ENCODE measurements around the gene MSMP.

Gene MSMP

GRCh38 chr9:35771075-35771433 lies 17.0 kb upstream of the MSMP start:
- DNase-seq (ENCODE audit: low read depth): no peak

- DNase-seq (ENCODE audit: low read depth): no peak
These were observed 15.7 kb upstream of the MSMP start for GRCh38 chr9:35769763-35770162.

- no peak for DNase-seq (ENCODE audit: low read depth)
These were observed 13.4 kb upstream of the MSMP start for GRCh38 chr9:35767458-35767857.

GRCh38 chr9:35766997-35767396 lies 12.9 kb upstream of the MSMP start:
- no peak for DNase-seq (ENCODE audit: low read depth)

- DNase-seq (ENCODE audit: low read depth): no peak
These were observed 9.7 kb upstream of the MSMP start for GRCh38 chr9:35763803-35764202.

- no peak for DNase-seq (ENCODE audit: low read depth)
These were observed 9.1 kb upstream of the MSMP start for GRCh38 chr9:35763181-35763580.

GRCh38 chr9:35760651-35761050 lies 6.6 kb upstream of the MSMP start:
- DNase-seq (ENCODE audit: low read depth): no peak

- no peak for DNase-seq (ENCODE audit: low read depth)
These were observed 5.7 kb upstream of the MSMP start for GRCh38 chr9:35759795-35760194.

- no peak for DNase-seq (ENCODE audit: low read depth)
These were observed 4.5 kb upstream of the MSMP start for GRCh38 chr9:35758475-35759050.

GRCh38 chr9:35757892-35758275 lies 3.8 kb upstream of the MSMP start:
- DNase-seq (ENCODE audit: low read depth): no peak

GRCh38 chr9:35757226-35757891 lies 3.3 kb upstream of the MSMP start:
- DNase-seq (ENCODE audit: low read depth): no peak

GRCh38 chr9:35756275-35757225 lies 2.5 kb upstream of the MSMP start:
- no peak for DNase-seq (ENCODE audit: low read depth)

GRCh38 chr9:35755071-35755470 lies 995 bp upstream of the MSMP start:
- DNase-seq (ENCODE audit: low read depth): no peak

- DNase-seq (ENCODE audit: low read depth): no peak
These were observed 610 bp downstream of the MSMP start for GRCh38 chr9:35753466-35753865.

GRCh38 chr9:35750256-35750531 lies 3.9 kb downstream of the MSMP start:
- no peak for DNase-seq (ENCODE audit: low read depth)

- DNase-seq (ENCODE audit: low read depth): no peak
These were observed 4.4 kb downstream of the MSMP start for GRCh38 chr9:35749515-35750255.

GRCh38 chr9:35748858-35749514 lies 5.1 kb downstream of the MSMP start, which contains the start of the genes GBA2 and RGP1:
Gene GBA2, minus strand, starts transcription at chr9:35749228. Its CDS starts 524 bp downstream, at chr9:35748704.
Gene RGP1, plus strand, starts transcription at chr9:35749287. Its CDS starts 469 bp downstream, at chr9:35749756.
- no peak for DNase-seq (ENCODE audit: low read depth)

- no peak for DNase-seq (ENCODE audit: low read depth)
These were observed 5.7 kb downstream of the MSMP start for GRCh38 chr9:35748242-35748857.

- no peak for DNase-seq (ENCODE audit: low read depth)
These were observed 7.5 kb downstream of the MSMP start for GRCh38 chr9:35746583-35746982.

- DNase-seq (ENCODE audit: low read depth): no peak
These were observed 8.5 kb downstream of the MSMP start for GRCh38 chr9:35745569-35745968.

GRCh38 chr9:35743880-35744518 lies 10.1 kb downstream of the MSMP start:
- no peak for DNase-seq (ENCODE audit: low read depth)

All from GM04504 (cell line).